H9 (cell line): Measurements from ENCODE around the gene ATCAY. TPM values are rescaled to one million over a fixed set of nuclear protein-coding genes. Genes with fewer than 3 reads are reported as not detected.

ENCODE experiments used
- DNase-seq: peaks from one replicate; pipeline ENCODE4 v3.0.0-alpha.2; 2017
- H2AFZ ChIP-seq: one replicate; pipeline ENCODE4 v1.6.1; 2013; ENCODE audit warnings: mild to moderate bottlenecking, low read length, control low read depth, moderate library complexity
- H2AK5ac ChIP-seq: 2 replicates; pipeline ENCODE4 v1.6.1; 2013; ENCODE audit warnings: low read length, control low read depth, mixed read lengths; ENCODE audit not compliant: insufficient read length
- H2BK120ac ChIP-seq: one replicate; pipeline ENCODE4 v1.6.1; 2013; ENCODE audit warnings: low read depth, mild to moderate bottlenecking, low read length, control low read depth, inconsistent platforms; ENCODE audit not compliant: poor library complexity, severe bottlenecking
- H2BK12ac ChIP-seq: 2 replicates; pipeline ENCODE4 v1.6.1; 2013; ENCODE audit warnings: low read length, control low read depth, mixed read lengths, low read depth; ENCODE audit not compliant: insufficient read length
- H2BK15ac ChIP-seq: 2 replicates; pipeline ENCODE4 v1.6.1; 2013; ENCODE audit warnings: low read depth, low read length, control low read depth
- H2BK20ac ChIP-seq: one replicate; pipeline ENCODE4 v1.6.1; 2013; ENCODE audit warnings: low read depth, mild to moderate bottlenecking, low read length, control low read depth, inconsistent platforms; ENCODE audit not compliant: poor library complexity, severe bottlenecking
- H2BK5ac ChIP-seq: 2 replicates; pipeline ENCODE4 v1.6.1; 2013; ENCODE audit warnings: low read length, control low read depth, mixed read lengths; ENCODE audit not compliant: insufficient read length
- H3K14ac ChIP-seq: 2 replicates; pipeline ENCODE4 v1.6.1; 2013; ENCODE audit warnings: low read length, control low read depth; ENCODE audit not compliant: insufficient read depth
- H3K18ac ChIP-seq: 2 replicates; pipeline ENCODE4 v1.6.1; 2013; ENCODE audit warnings: low read depth, mild to moderate bottlenecking, mixed read lengths, low read length, control low read depth; ENCODE audit not compliant: insufficient read length
- H3K23ac ChIP-seq: 2 replicates; pipeline ENCODE4 v1.6.1; 2013; ENCODE audit warnings: low read length, control low read depth, mixed read lengths, low read depth; ENCODE audit not compliant: insufficient read length
- H3K23me2 ChIP-seq: 2 replicates; pipeline ENCODE4 v1.6.1; 2013; ENCODE audit warnings: low read depth, mild to moderate bottlenecking, mixed read lengths, low read length, control low read depth; ENCODE audit not compliant: insufficient read length, poor library complexity, severe bottlenecking
- H3K27ac ChIP-seq: 2 replicates; pipeline ENCODE4 v1.5.1; 2013; ENCODE audit warnings: low read length, control low read depth, mixed read lengths, low read depth; ENCODE audit not compliant: insufficient read length
- H3K27me3 ChIP-seq: 2 replicates; pipeline ENCODE4 v1.6.1; 2013; ENCODE audit warnings: low read length, control low read depth, inconsistent platforms; ENCODE audit not compliant: insufficient read depth
- H3K4ac ChIP-seq: 2 replicates; pipeline ENCODE4 v1.6.1; 2013; ENCODE audit warnings: low read depth, mild to moderate bottlenecking, control low read depth, inconsistent platforms, low read length, moderate library complexity
- H3K4me1 ChIP-seq: 2 replicates; pipeline ENCODE4 v1.6.1; 2013; ENCODE audit warnings: low read length, control low read depth, inconsistent platforms; ENCODE audit not compliant: insufficient read depth
- H3K4me2 ChIP-seq: 2 replicates; pipeline ENCODE4 v1.6.1; 2013; ENCODE audit warnings: low read length, control low read depth, mixed read lengths; ENCODE audit not compliant: insufficient read length, insufficient read depth
- H3K56ac ChIP-seq: 2 replicates; pipeline ENCODE4 v1.6.1; 2013; ENCODE audit warnings: low read depth, mild to moderate bottlenecking, mixed read lengths, low read length, control low read depth; ENCODE audit not compliant: insufficient read length
- H3K79me1 ChIP-seq: 2 replicates; pipeline ENCODE4 v1.6.1; 2013; ENCODE audit warnings: low read depth, mild to moderate bottlenecking, moderate library complexity, low read length, control low read depth, inconsistent platforms; ENCODE audit not compliant: insufficient read depth, poor library complexity, severe bottlenecking
- H3K79me2 ChIP-seq: 2 replicates; pipeline ENCODE4 v1.6.1; 2013; ENCODE audit warnings: low read length, control low read depth, inconsistent platforms; ENCODE audit not compliant: insufficient read depth
- H3K9ac ChIP-seq: 2 replicates; pipeline ENCODE4 v1.6.1; 2013; ENCODE audit warnings: low read length, control low read depth, mixed read lengths; ENCODE audit not compliant: insufficient read length; ENCODE audit errors: extremely low read depth
- H3K9me3 ChIP-seq: one replicate; pipeline ENCODE4 v1.6.1; 2013; ENCODE audit warnings: low read depth, low read length, inconsistent platforms; ENCODE audit not compliant: control insufficient read depth
- H3T11ph ChIP-seq: one replicate; pipeline ENCODE4 v1.6.1; 2013; ENCODE audit warnings: mild to moderate bottlenecking, low read length, control low read depth, inconsistent platforms
- H4K20me1 ChIP-seq: one replicate; pipeline ENCODE4 v1.6.1; 2013; ENCODE audit not compliant: control insufficient read depth, insufficient read length, insufficient read depth
- H4K5ac ChIP-seq: 2 replicates; pipeline ENCODE4 v1.6.1; 2013; ENCODE audit warnings: low read depth, mild to moderate bottlenecking, mixed read lengths, low read length, control low read depth; ENCODE audit not compliant: insufficient read length
- H4K8ac ChIP-seq: replicated peaks from 2 replicates; pipeline ENCODE4 v1.6.1; 2013; ENCODE audit warnings: low read length, control low read depth, mixed read lengths, low read depth; ENCODE audit not compliant: insufficient read length
- H4K91ac ChIP-seq: 2 replicates; pipeline ENCODE4 v1.6.1; 2013; ENCODE audit warnings: low read depth, mild to moderate bottlenecking, moderate library complexity, mixed read lengths, low read length, control low read depth; ENCODE audit not compliant: insufficient read length
- H3K27ac Mint-ChIP-seq, 3 experiments: 2 replicates in 2 of 3; 3 replicates in 1 of 3; pipeline ENCODE4 v1.8.0; 2020 to 2021; ENCODE audit warnings: mixed read lengths in 3 of 3, mild to moderate bottlenecking in 1 of 3, moderate library complexity in 1 of 3
- H3K27me3 Mint-ChIP-seq: 2 replicates; pipeline ENCODE4 v1.8.0; 2021; ENCODE audit warnings: low read depth, mild to moderate bottlenecking, moderate library complexity, mixed read lengths
- H3K36me3 Mint-ChIP-seq, 3 experiments: 2 replicates in 2 of 3; 3 replicates in 1 of 3; pipeline ENCODE4 v1.8.0; 2020 to 2021; ENCODE audit warnings: low read depth in 3 of 3, mixed read lengths in 3 of 3; ENCODE audit not compliant: insufficient read depth in 1 of 3
- H3K4me1 Mint-ChIP-seq, 2 experiments: 2 replicates each; pipeline ENCODE4 v1.8.0; 2020; ENCODE audit warnings: mixed read lengths in 2 of 2
- H3K4me3 Mint-ChIP-seq, 2 experiments: 2 replicates in 1 of 2; 3 replicates in 1 of 2; pipeline ENCODE4 v1.8.0; 2020 to 2021; ENCODE audit warnings: mild to moderate bottlenecking in 2 of 2, mixed read lengths in 2 of 2, moderate library complexity in 1 of 2
- H3K9me3 Mint-ChIP-seq, 2 experiments: 2 replicates in 1 of 2; 3 replicates in 1 of 2; pipeline ENCODE4 v1.8.0; 2020; ENCODE audit warnings: mild to moderate bottlenecking in 2 of 2, mixed read lengths in 2 of 2, moderate library complexity in 1 of 2
- WGBS: extraction: QIAGEN DNeasy Blood & Tissue Kit; methylation state at CpG from one replicate; pipeline ENCODE4 v1.1.7; 2013; ENCODE audit warnings: missing lambda C conversion rate, low lambda C conversion rate, mixed read lengths; ENCODE audit not compliant: insufficient read length; ENCODE audit errors: extremely low coverage; 5-methylcytosine and 5-hydroxymethylcytosine counted together
- total RNA-seq: library from RNA; stranded (reverse); gene quantifications from 2 replicates; pipeline ENCODE4 v1.2.1, GENCODE V29; 2021
- TF ChIP-seq, protein P1 (sequence below): fragments of 200-600 bp; sonication (generic); conservative IDR thresholded peaks from 3 replicates; pipeline ENCODE4 v1.8.0; 2021; ENCODE audit warnings: antibody characterized with exemption, mild to moderate bottlenecking

ATCAY gene
- total RNA-seq, 1 experiment from 2014 or later = 12.2 TPM

- H3K27me3 Mint-ChIP-seq = no peaks in the 10 kb centered on the region
- H3K9me3 ChIP-seq = peaks cover 12% of the 10 kb centered on the region
Measured at GRCh38 chr19:3914199-3914598, 33.7 kb downstream of the ATCAY start.

More at GRCh38 chr19:3914199-3914598, 33.7 kb downstream of the ATCAY start:
- H3K27ac ChIP-seq = no peak overlapping the region
- Mint-ChIP-seq H3K9me3 (peaks cover 18% of the 10 kb centered on the region in 2 experiments), H3K4me1 (no peaks in the 10 kb centered on the region), H3K4me3 (no peak overlapping the region; a peak in 1 of 5 replicates), H3K27ac (no peak overlapping the region), H3K36me3 (peaks cover 45 to 63% (median 55%) of the 10 kb centered on the region in 3 experiments)
- H3K4me2 ChIP-seq = no peak overlapping the region
- H3K18ac ChIP-seq = no peak overlapping the region
- H3K79me2 ChIP-seq = no peaks in the 10 kb centered on the region
- no peak for DNase-seq
- H3K4me1 ChIP-seq = no peaks in the 10 kb centered on the region
- TF ChIP-seq, protein P1, sequence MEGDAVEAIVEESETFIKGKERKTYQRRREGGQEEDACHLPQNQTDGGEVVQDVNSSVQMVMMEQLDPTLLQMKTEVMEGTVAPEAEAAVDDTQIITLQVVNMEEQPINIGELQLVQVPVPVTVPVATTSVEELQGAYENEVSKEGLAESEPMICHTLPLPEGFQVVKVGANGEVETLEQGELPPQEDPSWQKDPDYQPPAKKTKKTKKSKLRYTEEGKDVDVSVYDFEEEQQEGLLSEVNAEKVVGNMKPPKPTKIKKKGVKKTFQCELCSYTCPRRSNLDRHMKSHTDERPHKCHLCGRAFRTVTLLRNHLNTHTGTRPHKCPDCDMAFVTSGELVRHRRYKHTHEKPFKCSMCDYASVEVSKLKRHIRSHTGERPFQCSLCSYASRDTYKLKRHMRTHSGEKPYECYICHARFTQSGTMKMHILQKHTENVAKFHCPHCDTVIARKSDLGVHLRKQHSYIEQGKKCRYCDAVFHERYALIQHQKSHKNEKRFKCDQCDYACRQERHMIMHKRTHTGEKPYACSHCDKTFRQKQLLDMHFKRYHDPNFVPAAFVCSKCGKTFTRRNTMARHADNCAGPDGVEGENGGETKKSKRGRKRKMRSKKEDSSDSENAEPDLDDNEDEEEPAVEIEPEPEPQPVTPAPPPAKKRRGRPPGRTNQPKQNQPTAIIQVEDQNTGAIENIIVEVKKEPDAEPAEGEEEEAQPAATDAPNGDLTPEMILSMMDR = no peak
- no peak overlapping the region for H2AK5ac ChIP-seq
- H4K91ac ChIP-seq = no peak overlapping the region
- no peak overlapping the region for H3K56ac ChIP-seq
- H3K23me2 ChIP-seq = no peaks in the 10 kb centered on the region
- no peak overlapping the region for H2BK120ac ChIP-seq
- no peak overlapping the region for H2BK5ac ChIP-seq
- no peak overlapping the region for H2AFZ ChIP-seq
- no peaks in the 10 kb centered on the region for H3K27me3 ChIP-seq
- no peak overlapping the region for H4K8ac ChIP-seq
- no peaks in the 10 kb centered on the region for H3K79me1 ChIP-seq
- no peak overlapping the region for H3T11ph ChIP-seq
- no peak overlapping the region for H3K4ac ChIP-seq
- WGBS = no CpG with 5 or more reads among the region's 9 CpGs
- H3K9ac ChIP-seq = no peak overlapping the region
- H2BK20ac ChIP-seq = no peak overlapping the region
- H4K20me1 ChIP-seq = no peaks in the 10 kb centered on the region
- no peak overlapping the region for H2BK12ac ChIP-seq
- H3K23ac ChIP-seq = no peak overlapping the region
- no peak overlapping the region for H3K14ac ChIP-seq
- H2BK15ac ChIP-seq = no peak overlapping the region
- no peak overlapping the region for H4K5ac ChIP-seq
